SJSA1 (cell line): ENCODE data around the gene MCC. TPM values are rescaled to one million over a fixed set of nuclear protein-coding genes. Genes with fewer than 3 reads are reported as not detected.

ENCODE experiments used
- DNase-seq, 2 experiments: peaks; one replicate each; pipeline ENCODE4 v3.0.0-alpha.2; 2015 to 2020; ENCODE audit warnings: low spot score in 2 of 2, low read depth in 1 of 2
- H3K27ac ChIP-seq: fragments of 250-450 bp; sonication (Bioruptor Pico); 2 replicates; pipeline ENCODE4 v1.5.1; 2020; ENCODE audit warnings: mild to moderate bottlenecking, moderate library complexity
- H3K27me3 ChIP-seq: fragments of 250-450 bp; sonication (Bioruptor Pico); replicated peaks from 2 replicates; pipeline ENCODE4 v1.5.1; 2020; ENCODE audit warnings: mild to moderate bottlenecking, moderate library complexity
- H3K36me3 ChIP-seq: fragments of 250-450 bp; sonication (Bioruptor Pico); 2 replicates; pipeline ENCODE4 v1.5.1; 2020; ENCODE audit warnings: mild to moderate bottlenecking
- H3K4me1 ChIP-seq: fragments of 250-450 bp; sonication (Bioruptor Pico); replicated peaks from 2 replicates; pipeline ENCODE4 v1.6.1; 2021; ENCODE audit warnings: mild to moderate bottlenecking
- H3K4me3 ChIP-seq: fragments of 250-450 bp; sonication (Bioruptor Pico); 2 replicates; pipeline ENCODE4 v1.5.1; 2020; ENCODE audit warnings: mild to moderate bottlenecking
- H3K9me3 ChIP-seq: fragments of 250-450 bp; sonication (Bioruptor Pico); replicated peaks from 2 replicates; pipeline ENCODE4 v1.5.1; 2020; ENCODE audit warnings: mild to moderate bottlenecking
- total RNA-seq: library from RNA; depleted of rRNA; stranded (reverse); fragments of >200 nt; shearing (Covaris generic); gene quantifications from 2 replicates; pipeline ENCODE4 v1.2.3, GENCODE V29; 2014

MCC gene
- total RNA-seq, 1 experiment from 2014 or later: 31.3 TPM

DNA sequence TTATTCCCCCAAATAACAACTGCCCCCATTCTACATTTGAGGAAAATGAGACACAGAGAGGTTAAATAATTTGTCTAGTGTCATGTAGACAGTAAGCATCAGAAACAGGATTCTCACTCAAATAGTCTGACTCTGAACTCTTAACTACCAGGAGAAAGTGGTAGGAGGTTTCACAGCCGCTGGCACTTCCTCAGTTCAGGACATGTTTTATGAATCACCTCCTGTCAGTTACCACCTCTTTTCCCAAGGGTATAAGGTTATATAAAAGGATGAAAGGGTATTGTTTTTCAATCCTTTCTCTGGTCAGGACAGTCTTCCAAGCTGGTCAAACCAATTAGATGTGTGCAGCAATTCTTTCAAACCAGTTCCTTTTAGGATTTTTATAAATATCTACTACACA lies 105.5 kb downstream of the MCC start:
- H3K4me3 ChIP-seq: no peak overlapping the region
- H3K9me3 ChIP-seq: no peaks in the 10 kb centered on the region
- no peaks in the 10 kb centered on the region for H3K27me3 ChIP-seq
- DNase-seq: no peak
- no peak overlapping the region for H3K27ac ChIP-seq
- H3K4me1 ChIP-seq: peaks cover 45% of the 10 kb centered on the region
- no peaks in the 10 kb centered on the region for H3K36me3 ChIP-seq

GRCh38 chr5:113381791-113382190 lies 106.5 kb downstream of the MCC start:
- Histone ChIP-seq H3K27me3 (no peaks in the 10 kb centered on the region), H3K27ac (no peak overlapping the region), H3K4me1 (peaks cover 45% of the 10 kb centered on the region), H3K4me3 (no peak overlapping the region), H3K9me3 (no peaks in the 10 kb centered on the region), H3K36me3 (no peaks in the 10 kb centered on the region)
- DNase-seq: peak in 1 of 2 experiments; percentile 50

GRCh38 chr5:113380807-113381326 lies 107.4 kb downstream of the MCC start:
- Histone ChIP-seq H3K9me3 (no peaks in the 10 kb centered on the region), H3K27me3 (no peaks in the 10 kb centered on the region), H3K27ac (peak overlapping the region; percentile 15; the same call in 1 of the 2 replicates), H3K4me1 (peaks cover 52% of the 10 kb centered on the region), H3K36me3 (no peaks in the 10 kb centered on the region), H3K4me3 (no peak overlapping the region)
- DNase-seq: peak in 1 of 2 experiments; percentile 47

DNA sequence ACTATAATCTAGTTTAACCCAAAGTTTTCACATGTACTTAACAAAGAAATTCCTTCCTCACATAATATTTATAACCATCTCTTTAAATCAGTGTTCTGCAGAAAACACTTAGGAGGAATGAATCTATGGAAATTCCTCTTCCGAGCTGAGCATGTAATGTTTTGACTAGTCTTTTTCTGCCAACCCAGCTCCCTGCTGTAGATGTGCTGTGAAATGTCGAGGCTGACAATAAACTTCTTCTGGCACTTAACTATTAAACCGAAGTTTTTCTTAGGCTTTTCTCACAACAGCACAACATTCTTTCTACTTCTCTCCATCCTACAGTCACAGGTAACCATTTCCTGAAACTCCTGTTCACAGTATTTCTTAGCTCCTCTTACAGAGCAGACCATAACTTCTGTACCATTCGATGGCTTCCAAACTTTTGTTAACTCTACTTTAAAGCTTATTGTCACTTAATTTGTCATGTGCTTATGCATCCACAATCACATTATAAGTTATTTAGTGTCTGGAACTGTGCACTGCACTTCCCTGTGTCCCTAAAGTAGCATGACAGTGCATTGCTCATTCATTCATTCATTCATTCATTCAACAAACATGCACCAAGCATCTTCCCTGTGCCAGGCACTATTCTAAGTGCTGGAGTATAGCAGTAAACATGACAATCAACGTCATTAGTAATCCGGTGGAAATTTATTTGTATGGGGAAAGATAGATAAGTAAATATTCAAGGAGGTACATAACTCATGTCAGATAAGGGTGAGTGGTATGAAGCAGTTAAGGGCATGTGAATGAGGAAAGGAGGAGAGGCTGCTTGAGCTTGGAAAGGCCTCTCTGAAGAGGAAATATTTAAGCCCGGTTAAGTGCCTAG lies 108.1 kb downstream of the MCC start:
- Histone ChIP-seq H3K4me1 (peaks cover 57% of the 10 kb centered on the region), H3K27me3 (no peaks in the 10 kb centered on the region), H3K27ac (peak overlapping the region; percentile 15; the same call in 1 of the 2 replicates), H3K9me3 (no peaks in the 10 kb centered on the region), H3K4me3 (no peak overlapping the region), H3K36me3 (no peaks in the 10 kb centered on the region)
- no peak for DNase-seq

DNA sequence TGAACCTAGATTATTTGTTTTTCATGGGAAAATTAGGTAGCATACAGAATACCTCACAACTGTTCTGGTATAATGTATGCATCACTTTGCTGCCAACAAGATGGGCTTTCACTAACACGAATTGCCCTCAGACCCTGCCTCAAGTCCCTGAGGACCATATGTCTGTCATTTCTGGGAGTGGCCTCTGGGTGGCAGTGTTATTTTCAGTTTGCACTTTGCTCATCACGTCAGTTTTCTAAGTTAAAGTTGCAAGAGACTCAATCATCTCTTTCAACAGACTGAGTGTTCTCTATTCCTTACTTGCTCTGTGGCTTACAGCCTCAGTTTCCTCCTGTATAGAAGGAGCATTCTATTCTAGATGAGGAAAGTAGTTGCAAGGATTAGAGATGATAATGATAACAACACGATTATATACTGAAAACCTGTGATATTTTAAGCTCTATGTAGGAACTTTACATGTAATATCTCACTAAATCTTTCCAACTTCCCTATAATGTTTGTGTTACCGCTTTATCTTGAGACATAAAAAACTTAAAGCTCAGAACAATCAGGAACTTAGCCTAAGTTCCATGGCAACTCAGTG lies 109.2 kb downstream of the MCC start:
- Histone ChIP-seq H3K4me3 (no peak overlapping the region), H3K9me3 (no peaks in the 10 kb centered on the region), H3K36me3 (no peaks in the 10 kb centered on the region), H3K27me3 (no peaks in the 10 kb centered on the region), H3K4me1 (peaks cover 64% of the 10 kb centered on the region), H3K27ac (no peak overlapping the region)
- peak; percentile 62 to 63 for DNase-seq

DNA sequence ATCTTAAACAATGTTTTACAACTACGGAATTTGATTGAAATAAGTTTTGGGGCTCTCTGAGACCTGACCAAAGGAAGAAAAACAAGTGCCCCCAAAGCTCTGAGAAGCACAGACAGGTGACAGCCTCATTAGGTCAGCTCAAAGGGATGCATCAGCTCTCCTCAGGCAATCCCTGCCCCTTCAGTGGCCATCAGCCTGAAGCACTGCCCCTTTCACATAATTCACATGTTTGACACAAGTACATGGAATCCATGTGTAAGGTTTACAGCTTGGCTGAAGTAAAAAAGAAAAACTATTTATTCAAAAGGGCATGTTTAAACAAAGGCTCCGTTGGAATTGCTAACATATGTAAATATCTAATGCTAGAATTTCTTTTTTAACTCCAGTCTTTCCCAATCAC lies 109.7 kb downstream of the MCC start:
- peaks cover 64% of the 10 kb centered on the region for H3K4me1 ChIP-seq
- DNase-seq: no peak
- H3K27me3 ChIP-seq: no peaks in the 10 kb centered on the region
- H3K4me3 ChIP-seq: no peak overlapping the region
- H3K36me3 ChIP-seq: no peaks in the 10 kb centered on the region
- no peak overlapping the region for H3K27ac ChIP-seq
- H3K9me3 ChIP-seq: no peaks in the 10 kb centered on the region

DNA sequence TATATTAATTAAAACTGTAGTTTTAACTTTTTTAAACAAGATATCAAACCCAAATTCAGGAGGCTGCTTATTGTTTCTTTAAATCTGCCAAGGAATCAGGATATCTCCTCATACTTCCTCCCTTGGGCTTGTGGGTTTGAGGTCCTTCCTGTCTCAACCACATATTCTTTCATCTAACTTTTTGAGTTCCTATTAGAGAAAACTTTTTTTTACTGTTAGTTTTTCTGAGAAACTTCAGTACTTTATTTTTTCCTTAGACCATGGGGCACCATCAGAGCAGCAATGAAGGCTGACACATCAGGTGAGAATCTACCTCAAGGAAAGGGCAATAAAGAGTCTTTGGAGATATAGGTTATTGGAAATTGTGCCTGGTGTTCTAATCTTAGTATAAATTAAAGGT lies 110.2 kb downstream of the MCC start:
- peaks cover 64% of the 10 kb centered on the region for H3K4me1 ChIP-seq
- no peaks in the 10 kb centered on the region for H3K9me3 ChIP-seq
- H3K36me3 ChIP-seq: no peaks in the 10 kb centered on the region
- no peaks in the 10 kb centered on the region for H3K27me3 ChIP-seq
- DNase-seq: no peak
- H3K27ac ChIP-seq: no peak overlapping the region
- H3K4me3 ChIP-seq: no peak overlapping the region

DNA sequence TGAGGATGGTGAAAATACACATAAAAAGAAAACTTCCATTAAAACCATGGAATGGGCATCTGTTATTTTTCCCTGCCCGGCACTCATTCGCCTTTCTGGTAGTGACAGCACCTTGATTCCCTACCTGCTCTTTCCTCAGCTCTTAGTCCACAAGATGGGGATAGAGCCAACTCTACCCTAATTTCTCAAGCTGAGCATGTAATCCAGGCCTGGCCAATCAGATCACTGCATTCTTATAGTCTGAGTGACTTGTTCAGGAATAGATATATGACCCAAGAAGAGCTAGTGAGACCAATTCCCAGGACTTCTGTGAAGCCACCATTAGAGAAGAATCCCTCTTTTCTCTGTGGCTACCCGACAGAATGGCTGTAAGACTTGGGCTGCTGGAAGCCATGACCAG lies 111.6 kb downstream of the MCC start:
- no peak overlapping the region for H3K4me3 ChIP-seq
- no peaks in the 10 kb centered on the region for H3K9me3 ChIP-seq
- peaks cover 64% of the 10 kb centered on the region for H3K4me1 ChIP-seq

GRCh38 chr5:113375480-113376060 lies 112.7 kb downstream of the MCC start:
- no peaks in the 10 kb centered on the region for H3K9me3 ChIP-seq
- peak; percentile 92 to 94 for DNase-seq
- peak overlapping the region; percentile 49 for H3K27ac ChIP-seq
- H3K4me3 ChIP-seq: no peak overlapping the region
- no peaks in the 10 kb centered on the region for H3K27me3 ChIP-seq
- H3K36me3 ChIP-seq: no peaks in the 10 kb centered on the region
- H3K4me1 ChIP-seq: peaks cover 61% of the 10 kb centered on the region

More for the DNA sequence above, 111.6 kb downstream of the MCC start:
- Histone ChIP-seq H3K36me3 (no peaks in the 10 kb centered on the region), H3K27me3 (no peaks in the 10 kb centered on the region), H3K27ac (no peak overlapping the region)
- no peak for DNase-seq

DNA sequence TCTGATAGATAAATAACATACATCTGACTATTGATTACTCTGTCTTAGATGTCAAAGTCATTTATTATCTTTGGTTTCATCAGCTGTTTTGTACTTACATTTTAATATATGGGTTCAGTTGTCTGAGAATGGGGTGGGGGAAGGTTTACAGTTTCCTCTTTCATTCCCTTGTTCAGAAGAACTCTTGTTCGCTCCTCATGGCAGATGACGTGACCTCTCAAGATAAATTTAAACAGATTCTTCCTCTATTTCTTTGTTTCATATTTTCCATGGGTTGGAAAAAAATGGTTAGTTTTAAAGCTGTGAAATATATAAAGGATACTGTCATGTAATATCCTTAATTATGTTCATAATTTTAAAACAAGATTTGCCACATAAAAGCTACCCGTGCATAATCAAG lies 114.8 kb downstream of the MCC start:
- H3K4me3 ChIP-seq: no peak overlapping the region
- no peaks in the 10 kb centered on the region for H3K27me3 ChIP-seq
- no peaks in the 10 kb centered on the region for H3K9me3 ChIP-seq
- DNase-seq: no peak
- peaks cover 42% of the 10 kb centered on the region for H3K4me1 ChIP-seq
- H3K27ac ChIP-seq: no peak overlapping the region
- H3K36me3 ChIP-seq: no peaks in the 10 kb centered on the region

- H3K9me3 ChIP-seq: no peaks in the 10 kb centered on the region
- H3K27ac ChIP-seq: peak overlapping the region; percentile 13
- H3K4me3 ChIP-seq: no peak overlapping the region
- DNase-seq: peak in 1 of 2 experiments; percentile 41
- no peaks in the 10 kb centered on the region for H3K27me3 ChIP-seq
- H3K36me3 ChIP-seq: no peaks in the 10 kb centered on the region
- H3K4me1 ChIP-seq: peaks cover 38% of the 10 kb centered on the region
These were observed 116.5 kb downstream of the MCC start for GRCh38 chr5:113371721-113372196.

- no peak for DNase-seq
- Histone ChIP-seq H3K9me3 (peaks cover 6% of the 10 kb centered on the region), H3K27ac (no peak overlapping the region), H3K4me3 (no peak overlapping the region), H3K4me1 (peaks cover 18% of the 10 kb centered on the region), H3K27me3 (no peaks in the 10 kb centered on the region), H3K36me3 (no peaks in the 10 kb centered on the region)
These were observed 120.7 kb downstream of the MCC start for GRCh38 chr5:113367586-113367985.

DNA sequence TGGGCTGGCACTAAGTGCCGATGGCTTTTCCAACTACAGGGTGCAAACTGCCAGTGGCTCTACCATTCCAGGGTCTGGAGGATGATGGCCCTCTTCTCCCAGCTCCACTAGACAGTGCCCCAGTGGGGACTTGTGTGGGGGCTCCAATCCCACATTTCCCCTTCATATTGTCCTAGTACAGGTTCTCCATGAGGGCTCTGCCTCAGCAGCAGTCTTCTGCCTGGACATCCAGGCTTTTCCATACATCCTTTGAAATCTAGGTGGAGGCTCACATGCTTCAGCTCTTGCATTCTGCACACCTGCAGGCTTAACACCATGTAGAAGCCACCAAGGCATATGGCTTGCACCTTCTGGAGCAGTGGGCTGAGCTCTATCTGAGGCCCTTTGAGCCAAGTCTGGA lies 123.8 kb downstream of the MCC start:
- H3K27me3 ChIP-seq: no peaks in the 10 kb centered on the region
- DNase-seq: no peak
- H3K9me3 ChIP-seq: peaks cover 6% of the 10 kb centered on the region
- no peaks in the 10 kb centered on the region for H3K4me1 ChIP-seq
- H3K27ac ChIP-seq: no peak overlapping the region
- H3K4me3 ChIP-seq: no peak overlapping the region
- no peaks in the 10 kb centered on the region for H3K36me3 ChIP-seq

GRCh38 chr5:113361701-113362100 lies 126.6 kb downstream of the MCC start:
- no peak overlapping the region for H3K27ac ChIP-seq
- H3K27me3 ChIP-seq: no peaks in the 10 kb centered on the region
- H3K9me3 ChIP-seq: peaks cover 6% of the 10 kb centered on the region
- 0 out of 2 replicates have a peak, but pooled peaks cover 3% of the 10 kb centered on the region for H3K4me1 ChIP-seq
- no peak for DNase-seq
- no peaks in the 10 kb centered on the region for H3K36me3 ChIP-seq
- H3K4me3 ChIP-seq: no peak overlapping the region
